Lower leg skin (tissue), 4 donors: ENCODE data around the gene CIB1. TPM values are rescaled to one million over a fixed set of nuclear protein-coding genes. Genes with fewer than 3 reads are reported as not detected.

Experiments
- DNase-seq, 2 donors: peaks; one replicate each; pipeline ENCODE4 v3.0.0-alpha.2; 2019; ENCODE audit warnings: low spot score in 2 of 2
- H3K4me3 ChIP-seq: fragments of 200-600 bp; sonication (generic); 2 replicates; pipeline ENCODE4 v1.5.1; 2017; ENCODE audit warnings: mild to moderate bottlenecking, low read depth; ENCODE audit not compliant: poor library complexity, severe bottlenecking
- CTCF ChIP-seq, 3 donors: fragments of 450-650 bp; IDR thresholded peaks; one replicate each; pipeline ENCODE4 v1.5.1; 2016; ENCODE audit warnings: antibody characterized with exemption in 3 of 3, mild to moderate bottlenecking in 3 of 3, moderate library complexity in 2 of 3
- POLR2A ChIP-seq, 2 donors: fragments of 450-650 bp; IDR thresholded peaks; one replicate each; pipeline ENCODE4 v1.6.1; 2016 to 2017; ENCODE audit warnings: antibody characterized with exemption in 2 of 2, mild to moderate bottlenecking in 1 of 2, moderate library complexity in 1 of 2
- WGBS, 2 donors: methylation state at CpG; one replicate each; pipeline ENCODE4 v1.1.5; 2018; 5-methylcytosine and 5-hydroxymethylcytosine counted together
- intact Hi-C: fragments of 100-400 bp; cut with DNase I; formaldehyde crosslinking; loops from one replicate; pipeline ENCODE4 v1.15.0; 2023; ENCODE audit warnings: low total_unique reads
- total RNA-seq, 4 donors: library from RNA; depleted of rRNA; stranded (reverse); fragments of >200 nt; gene quantifications; one replicate each; pipeline ENCODE4 v1.1.0, GENCODE V29; 2016

Gene CIB1
- total RNA-seq, 4 donors from 2014 or later: 10.0 to 32.2 (median 22.9) TPM

DNA sequence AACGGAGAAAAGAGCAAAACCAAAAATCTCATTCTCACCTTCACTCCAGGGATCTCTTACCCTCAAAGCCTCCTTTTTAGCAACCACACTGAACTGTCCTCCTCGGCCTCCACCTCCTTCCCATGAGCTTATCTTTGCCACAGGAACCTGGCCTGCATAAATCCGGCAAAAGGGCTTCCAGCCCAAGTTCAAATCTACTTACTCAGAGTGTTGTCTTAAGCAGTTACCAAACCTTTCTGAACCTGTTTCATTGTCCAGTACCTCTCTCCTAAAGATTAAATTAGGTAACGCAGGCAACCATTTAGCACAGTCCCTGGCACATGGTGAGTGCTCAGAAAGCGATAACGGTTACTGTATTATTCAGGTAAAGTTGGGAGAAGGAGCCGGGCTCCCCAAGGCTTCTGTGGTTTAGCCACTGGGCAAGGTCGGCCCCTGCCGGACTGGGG, 777 bp downstream of the CIB1 start:
- TF ChIP-seq CTCF (IDR thresholded peaks at IDR 0.05) (no peak), POLR2A (IDR thresholded peaks at IDR 0.05) (no peak)
- intact Hi-C loops: loop anchor here (2.0 kb wide), 1 partner anchor 16 kb away; the partner anchor contains the start of gene TTLL13
- WGBS, 2 donors: 10 to 14% methylated on average over 9 of the region's 9 CpGs
- DNase-seq: no peak
- peak overlapping the region; percentile 68 for H3K4me3 ChIP-seq

DNA sequence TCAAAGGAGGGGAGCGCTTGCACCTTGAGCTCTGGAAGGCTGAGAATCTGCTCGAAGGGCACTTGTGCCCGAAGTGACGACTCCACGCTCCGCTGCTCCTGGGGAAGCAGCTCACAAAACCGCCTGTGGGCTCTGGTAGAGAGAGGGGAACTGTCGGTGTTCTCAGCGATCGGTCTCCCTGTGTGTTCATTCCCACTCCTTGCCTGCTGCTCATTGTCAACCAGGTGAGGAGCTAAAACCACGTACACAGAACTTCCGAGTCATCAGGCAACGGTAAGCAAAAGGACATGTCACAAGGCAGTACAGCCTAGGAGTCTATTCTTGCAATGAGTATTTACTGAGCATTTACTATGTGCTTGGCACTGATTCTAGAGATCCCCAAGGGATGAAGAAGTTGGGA, 1.5 kb downstream of the CIB1 start:
- 81 to 82% methylated on average over 13 of the region's 13 CpGs for WGBS, 2 donors
- H3K4me3 ChIP-seq: no peak overlapping the region
- no peak for DNase-seq
- TF ChIP-seq POLR2A (IDR thresholded peaks at IDR 0.05): no peak
- TF ChIP-seq CTCF (IDR thresholded peaks at IDR 0.05): no peak
- intact Hi-C loops: loop anchor here (2.0 kb wide), 1 partner anchor 17 kb away; the partner anchor contains the start of gene TTLL13

- intact Hi-C loops: loop anchor here (2.0 kb wide), 1 partner anchor 17 kb away; the partner anchor contains the start of gene TTLL13
- WGBS, 2 donors: 54 to 55% methylated on average over 27 of the region's 27 CpGs
- DNase-seq: no peak
- TF ChIP-seq CTCF (IDR thresholded peaks at IDR 0.05) (no peak), POLR2A (IDR thresholded peaks at IDR 0.05) (no peak)
- no peak overlapping the region for H3K4me3 ChIP-seq
Measured at GRCh38 chr15:90231028-90232017, 2.4 kb downstream of the CIB1 start.

- WGBS, 2 donors: 55 to 78% methylated on average over 8 of the region's 8 CpGs
- no peak overlapping the region for H3K4me3 ChIP-seq
- TF ChIP-seq CTCF (IDR thresholded peaks at IDR 0.05): no peak
- no peak for DNase-seq
- intact Hi-C loops: no loop called here
Measured at GRCh38 chr15:90230610-90231009, 3.1 kb downstream of the CIB1 start.

- no peak for DNase-seq
- TF ChIP-seq POLR2A (IDR thresholded peaks at IDR 0.05): no peak
- no peak for TF ChIP-seq CTCF (IDR thresholded peaks at IDR 0.05)
- 61 to 64% methylated on average over 12 of the region's 12 CpGs for WGBS, 2 donors
- no peak overlapping the region for H3K4me3 ChIP-seq
- intact Hi-C loops: no loop called here
Measured at GRCh38 chr15:90230071-90230494, 3.7 kb downstream of the CIB1 start.
